Esophagus muscularis mucosa (tissue), 3 donors: ENCODE results near the gene ANO10.

ENCODE experiments used
- CTCF ChIP-seq, 3 experiments: fragments of 200-600 bp in 2 of 3; fragments of 450-650 bp in 1 of 3; sonication (generic) in 2 of 3; IDR thresholded peaks; one replicate each; pipeline ENCODE4 v1.5.1; 2017 to 2019; ENCODE audit warnings: antibody characterized with exemption in 3 of 3, mild to moderate bottlenecking in 2 of 3, moderate library complexity in 1 of 3
- POLR2AphosphoS5 ChIP-seq, 2 donors: sonication (generic); formaldehyde crosslinking; IDR thresholded peaks; one replicate each; pipeline ENCODE4 v1.6.1; 2017; ENCODE audit warnings: antibody characterized with exemption in 2 of 2

- TF ChIP-seq CTCF (IDR thresholded peaks at IDR 0.05) = no peak
- TF ChIP-seq POLR2AphosphoS5 (IDR thresholded peaks at IDR 0.05) = no peak
Observed at GRCh38 chr3:43650345-43650744, 28.5 kb upstream of the ANO10 start.
